ENCODE measurements around the gene OR4B1.

OR4B1 gene, protein sequence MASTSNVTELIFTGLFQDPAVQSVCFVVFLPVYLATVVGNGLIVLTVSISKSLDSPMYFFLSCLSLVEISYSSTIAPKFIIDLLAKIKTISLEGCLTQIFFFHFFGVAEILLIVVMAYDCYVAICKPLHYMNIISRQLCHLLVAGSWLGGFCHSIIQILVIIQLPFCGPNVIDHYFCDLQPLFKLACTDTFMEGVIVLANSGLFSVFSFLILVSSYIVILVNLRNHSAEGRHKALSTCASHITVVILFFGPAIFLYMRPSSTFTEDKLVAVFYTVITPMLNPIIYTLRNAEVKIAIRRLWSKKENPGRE

DNA sequence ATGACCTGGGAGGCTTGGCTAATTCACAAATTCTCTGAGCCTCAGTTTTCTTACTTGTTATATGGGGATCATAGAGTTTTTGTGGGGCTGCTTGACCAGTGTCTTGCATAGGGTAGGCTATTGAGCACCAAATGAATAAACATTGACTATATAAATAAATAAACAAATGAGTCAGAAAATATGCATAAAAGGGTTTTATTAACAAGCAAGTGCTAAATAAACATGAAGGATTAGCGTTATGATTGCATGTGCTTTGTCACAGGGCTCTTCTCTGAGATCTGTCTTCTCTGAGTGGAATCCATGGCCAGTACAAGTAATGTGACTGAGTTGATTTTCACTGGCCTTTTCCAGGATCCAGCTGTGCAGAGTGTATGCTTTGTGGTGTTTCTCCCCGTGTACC, at the start of gene OR4B1:
OR4B1 (plus strand) TSS at position 301 of the 400 bp plus-strand sequence; CDS start at position 301, 0 bp downstream.
- DNase-seq (ENCODE audit: low read depth), result no peak
- no peak within 1 kb of the TSS for H3K4me3 ChIP-seq (ENCODE audit: low read length)
- TF ChIP-seq, protein P1, sequence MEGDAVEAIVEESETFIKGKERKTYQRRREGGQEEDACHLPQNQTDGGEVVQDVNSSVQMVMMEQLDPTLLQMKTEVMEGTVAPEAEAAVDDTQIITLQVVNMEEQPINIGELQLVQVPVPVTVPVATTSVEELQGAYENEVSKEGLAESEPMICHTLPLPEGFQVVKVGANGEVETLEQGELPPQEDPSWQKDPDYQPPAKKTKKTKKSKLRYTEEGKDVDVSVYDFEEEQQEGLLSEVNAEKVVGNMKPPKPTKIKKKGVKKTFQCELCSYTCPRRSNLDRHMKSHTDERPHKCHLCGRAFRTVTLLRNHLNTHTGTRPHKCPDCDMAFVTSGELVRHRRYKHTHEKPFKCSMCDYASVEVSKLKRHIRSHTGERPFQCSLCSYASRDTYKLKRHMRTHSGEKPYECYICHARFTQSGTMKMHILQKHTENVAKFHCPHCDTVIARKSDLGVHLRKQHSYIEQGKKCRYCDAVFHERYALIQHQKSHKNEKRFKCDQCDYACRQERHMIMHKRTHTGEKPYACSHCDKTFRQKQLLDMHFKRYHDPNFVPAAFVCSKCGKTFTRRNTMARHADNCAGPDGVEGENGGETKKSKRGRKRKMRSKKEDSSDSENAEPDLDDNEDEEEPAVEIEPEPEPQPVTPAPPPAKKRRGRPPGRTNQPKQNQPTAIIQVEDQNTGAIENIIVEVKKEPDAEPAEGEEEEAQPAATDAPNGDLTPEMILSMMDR (IDR thresholded peaks at IDR 0.05; ENCODE audit: insufficient read depth, low read depth, low read length, missing control alignments), result no peak

- TF ChIP-seq, protein P1 (IDR thresholded peaks at IDR 0.05; ENCODE audit: insufficient read depth, low read depth, low read length, missing control alignments), result no peak
- no peak for DNase-seq (ENCODE audit: low read depth)
- H3K4me3 ChIP-seq (ENCODE audit: low read length), result no peak overlapping the region
Measured at GRCh38 chr11:48167380-48167779, 49.2 kb upstream of the OR4B1 start.

DNA sequence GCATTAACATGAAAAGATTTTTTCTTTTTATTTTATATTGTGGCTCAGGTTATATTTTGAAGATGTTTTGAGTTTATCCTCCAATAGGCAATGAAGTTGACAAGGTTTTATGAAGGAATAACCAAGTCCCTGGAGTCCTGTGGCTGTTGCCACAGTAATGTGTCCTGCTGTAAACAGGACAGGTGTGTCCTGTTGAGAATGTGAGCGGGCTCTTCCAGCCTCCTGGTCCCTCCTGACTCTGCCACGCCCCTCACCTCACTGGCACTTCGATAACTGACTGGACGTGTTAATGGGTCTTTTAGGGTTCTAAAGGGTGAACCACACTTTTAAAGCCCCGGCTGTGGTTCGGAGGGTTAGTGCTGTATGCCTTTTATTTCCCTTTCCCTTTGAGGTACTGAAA, 47.8 kb upstream of the OR4B1 start:
- H3K4me3 ChIP-seq (ENCODE audit: low read length), result no peak overlapping the region
- TF ChIP-seq, protein P1 (IDR thresholded peaks at IDR 0.05; ENCODE audit: insufficient read depth, low read depth, low read length, missing control alignments), result no peak
- no peak for DNase-seq (ENCODE audit: low read depth)

- TF ChIP-seq, protein P1 (IDR thresholded peaks at IDR 0.05; ENCODE audit: insufficient read depth, low read depth, low read length, missing control alignments), result no peak
- DNase-seq (ENCODE audit: low read depth), result no peak
- no peak overlapping the region for H3K4me3 ChIP-seq (ENCODE audit: low read length)
Measured at GRCh38 chr11:48169259-48169658, 47.4 kb upstream of the OR4B1 start.

- DNase-seq (ENCODE audit: low read depth), result no peak
- H3K4me3 ChIP-seq (ENCODE audit: low read length), result no peak overlapping the region
- TF ChIP-seq, protein P1 (IDR thresholded peaks at IDR 0.05; ENCODE audit: insufficient read depth, low read depth, low read length, missing control alignments), result no peak
Measured at GRCh38 chr11:48169717-48170116, 46.9 kb upstream of the OR4B1 start.

GRCh38 chr11:48170241-48171233, 46.1 kb upstream of the OR4B1 start:
- DNase-seq (ENCODE audit: low read depth), result no peak
- H3K4me3 ChIP-seq (ENCODE audit: low read length), result no peak overlapping the region
- TF ChIP-seq, protein P1 (IDR thresholded peaks at IDR 0.05; ENCODE audit: insufficient read depth, low read depth, low read length, missing control alignments), result no peak
